GM18520 (cell line): ENCODE measurements around the gene OR10H1.
"Not testable (repeated sequence)": the region's sequence is repeated elsewhere in the genome, so short reads cannot be mapped to it uniquely, and the experiment has no call there.

Source experiments
- ATAC-seq: cut with Tn5 transposase; IDR thresholded peaks from one replicate; pipeline ENCODE4 v1.9.1; 2021; ENCODE audit not compliant: unreplicated experiment

OR10H1 gene

GRCh38 chr19:15815306-15815705, at the start of gene OR10H1:
TSS of gene OR10H1 (minus strand) at chr19:15815664. CDS start at chr19:15808037, 7,627 bp downstream.
- ATAC-seq = no peak

GRCh38 chr19:15864824-15865223, 49.4 kb upstream of the OR10H1 start:
- ATAC-seq = no peak

GRCh38 chr19:15863272-15863671, 47.8 kb upstream of the OR10H1 start:
- ATAC-seq = no peak

- ATAC-seq = no peak
Measured at GRCh38 chr19:15862444-15862843, 47.0 kb upstream of the OR10H1 start.

DNA sequence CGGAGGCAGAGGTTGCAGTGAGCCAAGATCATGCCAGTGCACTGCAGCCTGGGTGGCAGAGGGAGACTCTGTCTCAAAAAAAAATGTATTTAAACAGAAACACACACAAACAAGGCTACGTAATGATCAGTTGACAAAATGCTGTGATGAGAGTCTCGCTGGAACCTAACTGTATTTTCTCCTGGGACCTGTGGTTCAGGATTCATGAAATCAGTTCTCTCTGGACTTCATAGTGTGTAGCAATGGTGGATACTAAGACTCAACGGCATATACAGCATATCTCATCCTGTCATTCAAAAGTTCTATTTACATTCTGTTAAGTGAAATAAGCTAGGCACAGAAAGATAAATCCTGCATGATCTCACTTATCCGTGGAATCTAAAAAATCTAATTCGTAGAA, 45.1 kb upstream of the OR10H1 start:
- ATAC-seq = no peak

GRCh38 chr19:15859187-15859586, 43.7 kb upstream of the OR10H1 start:
- no peak for ATAC-seq

DNA sequence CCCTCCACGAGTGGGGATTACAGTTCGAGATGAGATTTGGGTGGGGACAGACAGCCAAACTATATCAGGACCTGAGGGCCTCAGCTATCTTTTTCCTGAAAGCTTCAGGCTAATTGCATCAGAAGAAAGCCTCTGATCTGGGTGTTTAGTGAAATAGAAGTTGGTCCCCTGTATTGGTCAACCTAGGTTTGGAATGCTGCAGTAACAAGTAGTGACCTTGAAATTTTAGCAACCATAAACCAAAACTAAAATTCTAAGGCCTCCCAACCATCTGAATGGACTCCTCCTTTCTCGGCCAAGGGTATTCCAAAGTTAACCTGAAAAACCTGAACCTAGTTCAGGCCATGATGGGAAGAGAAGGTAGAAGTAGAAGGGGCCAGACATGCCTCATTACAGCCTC, 34.9 kb upstream of the OR10H1 start:
- no peak for ATAC-seq

- no peak for ATAC-seq
Measured at GRCh38 chr19:15846923-15847322, 31.5 kb upstream of the OR10H1 start.

DNA sequence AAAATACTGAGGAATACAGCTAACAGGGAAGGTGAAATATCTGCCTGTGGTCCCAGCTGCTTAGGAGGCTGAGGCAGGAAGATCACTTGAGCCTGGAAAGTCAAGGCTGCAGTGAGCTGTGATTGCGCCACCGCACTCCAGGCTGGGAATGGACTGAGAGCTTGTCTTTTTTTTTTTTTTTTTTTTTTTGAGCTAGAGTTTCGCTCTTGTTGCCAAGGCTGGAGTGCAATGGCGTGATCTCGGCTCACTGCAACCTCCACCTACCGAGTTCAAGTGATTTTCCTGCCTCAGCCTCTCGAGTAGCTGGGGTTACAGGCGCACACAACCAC, 28.4 kb upstream of the OR10H1 start:
- not testable (repeated sequence) for ATAC-seq

DNA sequence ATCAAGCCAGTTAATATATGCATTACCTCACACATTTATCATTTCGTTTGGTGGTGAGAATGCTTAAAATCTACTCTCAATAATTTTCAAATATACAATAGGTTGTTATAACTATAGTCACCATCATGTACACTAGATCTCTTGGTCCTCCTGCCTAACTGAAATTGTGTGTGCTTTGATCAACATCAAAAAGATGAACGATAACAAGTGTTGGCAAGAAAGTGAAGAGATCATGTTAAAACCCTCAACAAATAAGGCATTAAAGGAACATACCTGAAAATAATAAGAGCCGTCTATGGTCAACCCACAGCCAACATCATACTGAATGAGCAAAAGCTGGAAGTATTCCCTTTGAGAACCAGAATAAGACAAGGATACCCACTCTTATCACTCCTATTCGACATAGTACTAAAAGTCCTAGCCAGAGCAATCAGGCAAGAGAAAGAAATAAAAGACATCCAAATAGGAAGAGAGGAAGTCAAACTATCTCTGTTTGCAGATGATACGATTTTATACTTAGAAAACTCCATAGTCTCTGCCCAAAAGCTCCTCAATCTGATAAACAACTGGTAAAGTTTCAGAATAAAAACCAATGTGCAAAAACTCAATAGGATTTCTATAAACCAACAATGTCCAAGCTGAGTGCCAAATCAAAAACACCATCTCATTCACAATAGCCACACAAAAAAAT, 27.9 kb upstream of the OR10H1 start:
- ATAC-seq = no peak

DNA sequence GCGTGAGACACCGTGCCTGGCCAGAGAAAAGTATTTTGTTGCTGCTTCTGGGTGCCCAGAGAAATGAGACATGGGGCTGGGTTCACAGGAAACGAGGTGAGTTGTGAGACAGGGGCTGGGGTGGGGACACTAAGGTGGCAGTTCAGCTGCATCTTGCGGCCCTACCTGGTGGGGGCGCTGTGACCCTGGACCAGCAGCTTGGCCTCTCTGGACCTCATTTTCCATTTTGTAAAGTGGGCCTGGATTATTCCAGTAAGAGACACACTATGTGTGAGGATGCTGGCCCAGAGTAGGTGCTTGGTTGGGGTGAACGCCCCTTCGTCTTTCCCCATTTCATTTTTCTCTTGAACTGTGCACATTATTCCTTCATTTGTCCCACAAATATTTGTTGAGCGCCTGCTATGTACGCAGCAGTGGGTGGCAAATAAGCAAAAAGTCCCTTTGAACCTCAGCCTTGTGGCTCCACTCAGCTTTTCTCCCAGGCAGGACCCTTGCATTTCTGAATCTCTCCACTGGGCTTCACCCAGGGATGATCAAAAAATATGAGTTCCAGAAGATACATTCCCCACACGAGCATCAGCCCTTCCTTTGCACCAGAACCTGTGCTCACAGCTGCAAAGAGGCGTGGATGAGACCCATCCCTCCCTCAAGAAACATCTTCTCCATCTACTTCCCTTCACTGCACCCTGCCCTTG, 26.6 kb upstream of the OR10H1 start:
- ATAC-seq = no peak

DNA sequence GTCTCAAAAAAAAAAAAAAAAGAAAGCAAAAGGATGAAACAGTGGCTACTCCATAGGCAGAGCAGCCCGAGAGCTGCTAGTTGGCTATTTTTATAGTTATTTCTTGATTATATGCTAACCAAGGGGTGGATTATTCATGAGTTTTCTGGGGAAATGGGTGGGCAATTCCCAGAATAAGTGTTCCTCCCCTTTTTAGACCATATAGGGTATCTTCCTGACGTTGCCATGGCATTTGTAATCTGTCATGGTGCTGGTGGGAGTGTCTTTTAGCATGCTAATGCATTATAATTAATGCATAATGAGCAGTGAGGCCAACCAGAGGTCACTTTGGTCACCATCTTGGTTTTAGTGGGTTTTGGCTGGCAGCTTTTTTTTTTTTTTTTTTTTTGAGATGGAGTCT, 25.4 kb upstream of the OR10H1 start:
- no peak for ATAC-seq

DNA sequence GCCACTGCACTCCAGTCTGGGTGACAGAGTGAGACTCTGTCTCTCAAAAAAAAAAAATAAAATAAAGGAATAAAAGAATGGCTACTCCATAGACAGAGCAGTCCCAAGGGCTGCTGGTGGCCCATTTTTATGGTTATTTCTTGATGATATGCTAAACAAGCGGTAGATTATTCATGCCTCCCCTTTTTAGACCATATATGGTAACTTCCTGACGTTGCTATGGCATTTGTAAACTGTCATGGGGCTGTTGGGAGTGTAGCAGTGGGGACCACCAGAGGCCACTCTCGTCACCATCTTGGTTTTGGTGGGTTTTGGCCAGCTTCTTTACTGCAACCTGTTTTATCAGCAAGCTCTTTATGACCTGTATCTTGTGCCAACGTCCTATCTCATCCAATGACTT, 24.4 kb upstream of the OR10H1 start:
- ATAC-seq = not testable (repeated sequence)

DNA sequence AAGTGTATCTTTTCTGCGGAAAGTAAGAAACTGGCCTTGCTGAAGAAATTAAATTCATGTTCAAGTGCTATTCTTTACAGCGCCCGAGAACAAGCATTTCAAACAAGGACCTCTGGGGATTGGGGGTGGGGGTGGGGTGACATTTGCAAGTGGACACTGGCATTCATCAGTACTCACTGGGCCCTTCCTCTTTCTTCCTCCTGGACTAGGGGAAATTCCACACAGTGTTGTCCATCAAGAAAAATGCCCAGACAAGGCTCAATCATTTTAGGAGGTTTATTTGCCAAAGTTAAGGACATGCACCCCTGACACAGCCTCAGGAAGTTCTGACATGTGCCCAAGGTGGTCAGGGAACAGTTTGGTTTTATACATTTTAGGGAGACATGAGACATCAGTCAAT, 22.9 kb upstream of the OR10H1 start:
- no peak for ATAC-seq

- no peak for ATAC-seq
Measured at GRCh38 chr19:15837221-15837731, 21.8 kb upstream of the OR10H1 start.

- peak; percentile 90 for ATAC-seq
Measured at GRCh38 chr19:15836330-15837220, 21.1 kb upstream of the OR10H1 start.

DNA sequence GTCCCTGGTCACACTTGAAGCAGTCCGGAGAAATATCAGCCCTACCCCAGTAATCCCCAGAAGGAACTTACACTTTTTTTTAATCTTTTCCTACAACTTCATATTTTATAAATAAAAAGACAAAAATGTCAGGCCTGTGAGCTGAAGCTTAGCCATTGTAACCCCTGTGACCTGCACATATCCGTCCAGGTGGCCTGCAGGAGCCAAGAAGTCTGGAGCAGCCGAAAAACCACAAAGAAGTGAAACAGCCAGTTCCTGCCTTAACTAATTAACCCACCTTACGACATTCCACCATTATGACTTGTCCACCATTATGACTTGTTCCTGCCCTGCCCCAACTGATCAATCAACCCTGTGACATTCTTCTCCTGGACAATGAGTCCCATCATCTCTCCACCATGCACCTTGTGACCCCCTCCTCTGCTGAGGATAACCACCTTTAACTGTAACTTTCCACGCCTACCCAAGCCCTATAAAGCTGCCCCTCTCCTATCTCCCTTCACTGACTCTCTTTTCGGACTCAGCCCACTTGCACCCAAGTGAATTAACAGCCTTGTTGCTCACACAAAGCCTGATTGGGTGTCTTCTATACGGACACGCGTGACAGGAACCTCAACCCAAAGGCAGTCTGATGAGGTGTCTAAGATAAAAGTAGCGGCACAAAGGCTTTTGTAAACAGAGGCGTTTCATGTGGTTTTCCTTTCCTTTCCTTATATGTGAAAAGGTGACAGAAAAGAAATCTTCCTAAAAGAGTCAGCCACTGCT, 20.3 kb upstream of the OR10H1 start:
- ATAC-seq = not testable (repeated sequence)

DNA sequence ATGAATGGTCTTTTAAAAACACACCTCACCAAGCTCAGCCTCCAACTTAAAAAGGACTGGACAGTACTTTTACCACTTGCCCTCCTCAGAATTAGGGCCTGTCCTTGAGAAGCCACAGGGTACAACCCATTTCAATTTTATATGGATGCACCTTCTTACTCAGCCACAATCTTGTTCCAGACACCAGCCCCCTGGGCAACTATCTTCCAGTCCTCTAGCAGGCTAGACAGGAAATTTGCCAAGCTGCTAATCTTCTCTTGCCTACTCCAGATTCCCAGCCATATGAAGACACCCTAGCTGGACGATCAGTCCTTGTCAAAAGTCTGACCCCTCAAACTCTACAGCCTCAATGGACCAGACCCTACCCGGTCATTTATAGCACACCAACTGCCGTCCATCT, 18.8 kb upstream of the OR10H1 start:
- ATAC-seq = not testable (repeated sequence)

- ATAC-seq = no peak
Measured at GRCh38 chr19:15831626-15832025, 16.2 kb upstream of the OR10H1 start.

DNA sequence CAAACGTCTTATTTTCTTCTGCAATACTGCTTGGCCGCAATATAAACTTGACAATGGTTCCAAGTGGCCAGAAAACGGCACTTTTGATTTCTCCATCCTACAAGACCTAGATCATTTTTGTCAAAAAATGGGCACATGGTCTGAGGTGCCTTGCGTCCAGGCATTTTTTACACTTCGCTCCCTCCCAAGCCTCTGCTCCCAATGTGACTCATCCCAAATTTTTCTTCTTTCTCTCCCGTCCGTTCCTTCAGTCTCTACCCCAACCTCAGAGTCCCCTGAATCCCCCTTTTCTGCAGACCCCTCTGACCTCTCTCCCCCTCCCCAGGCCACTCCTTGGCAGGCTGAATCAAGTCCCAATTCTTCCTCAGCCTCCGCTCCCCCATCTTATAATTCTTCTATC, 14.3 kb upstream of the OR10H1 start:
- ATAC-seq = no peak

- ATAC-seq = no peak
Measured at GRCh38 chr19:15829306-15829698, 13.8 kb upstream of the OR10H1 start.
